Kidney (tissue), 14 donors: Measurements from ENCODE around the gene TMEM255B. TPM values are rescaled to one million over a fixed set of nuclear protein-coding genes. Genes with fewer than 3 reads are reported as not detected.

Experiments used
- DNase-seq, 5 donors: peaks; one replicate each; pipeline ENCODE4 v3.0.0-alpha.2; 2013 to 2020
- FAIRE-seq: peaks from 2 replicates; lab custom pipeline; 2012; peaks lifted over from hg19 to GRCh38; lab: Jason Lieb, UNC
- H3K27ac ChIP-seq, 2 donors: one replicate each; pipeline ENCODE4 v1.7.0; 2013; ENCODE audit warnings: low read depth in 2 of 2, low read length in 2 of 2, inconsistent platforms in 1 of 2
- H3K27me3 ChIP-seq: one replicate; pipeline ENCODE4 v1.7.1; 2013; ENCODE audit warnings: low read length, inconsistent platforms; ENCODE audit not compliant: control insufficient read depth, insufficient read depth
- H3K36me3 ChIP-seq, 3 donors: one replicate each; pipeline versions ENCODE4 v1.7.0 to v1.7.1; 2013; ENCODE audit warnings: low read length in 3 of 3, control low read depth in 1 of 3, inconsistent platforms in 1 of 3; ENCODE audit not compliant: insufficient read depth in 3 of 3, control insufficient read depth in 2 of 3
- H3K4me1 ChIP-seq, 3 donors: one replicate each; pipeline versions ENCODE4 v1.7.0 to v1.7.1; 2013; ENCODE audit warnings: low read length in 3 of 3, inconsistent platforms in 1 of 3, low read depth in 1 of 3; ENCODE audit not compliant: control insufficient read depth in 2 of 3, insufficient read depth in 2 of 3
- H3K4me3 ChIP-seq, 3 donors: one replicate each; pipeline versions ENCODE4 v1.7.0 to v1.8.1; 2013; ENCODE audit warnings: low read length in 3 of 3, control low read depth in 1 of 3, inconsistent platforms in 1 of 3
- H3K9ac ChIP-seq, 3 donors: one replicate each; pipeline versions ENCODE4 v1.7.0 to v1.7.1; 2013; ENCODE audit warnings: low read length in 3 of 3, control low read depth in 1 of 3, inconsistent platforms in 1 of 3
- H3K9me3 ChIP-seq, 3 donors: one replicate each; pipeline versions ENCODE4 v1.7.0 to v1.7.1; 2013; ENCODE audit warnings: low read length in 3 of 3, control low read depth in 1 of 3, inconsistent platforms in 1 of 3; ENCODE audit not compliant: control insufficient read depth in 2 of 3, insufficient read depth in 1 of 3
- intact Hi-C: fragments of 100-400 bp; cut with DNase I; formaldehyde crosslinking; loops from one replicate; pipeline ENCODE4 v1.11.1; 2022
- polyA plus RNA-seq: library from polyadenylated mRNA; stranded (reverse); fragments of 350-450 nt; fragmentation: Illumina TruSeq; extraction: RNeasy Lipid Tissue Mini Kit (QIAGEN cat#74804); gene quantifications from one replicate; pipeline ENCODE4 v1.2.3, GENCODE V29; 2014; ENCODE audit warnings: low read depth, low replicate concordance; ENCODE audit not compliant: insufficient read depth
- total RNA-seq: library from RNA; stranded (reverse); fragmentation: NEBNext Ultra II Directional; extraction: Animal tissue kit (Norgen Biotek cat#: 25700); gene quantifications from one replicate; pipeline ENCODE4 v1.2.1, GENCODE V29; 2021
- TF ChIP-seq, protein P1 (sequence below): IDR thresholded peaks from 3 replicates; pipeline ENCODE4 v1.5.1; 2012; ENCODE audit warnings: mild to moderate bottlenecking, moderate library complexity, borderline replicate concordance; ENCODE audit not compliant: insufficient read depth; ENCODE audit errors: extremely low read depth
- donor health status: control.
- donor health status: control.
- donor health status: control.
- donor health status: control.
- donor health status: control.
- donor health status: DM: yes; HTN: yes; CAD: no.
- donor health status: Normal renal cell carcinoma (clear cell type).

Gene TMEM255B
- total and polyA plus RNA-seq, 2 donors from 2014 or later, result 11.9 to 29.3 TPM

DNA sequence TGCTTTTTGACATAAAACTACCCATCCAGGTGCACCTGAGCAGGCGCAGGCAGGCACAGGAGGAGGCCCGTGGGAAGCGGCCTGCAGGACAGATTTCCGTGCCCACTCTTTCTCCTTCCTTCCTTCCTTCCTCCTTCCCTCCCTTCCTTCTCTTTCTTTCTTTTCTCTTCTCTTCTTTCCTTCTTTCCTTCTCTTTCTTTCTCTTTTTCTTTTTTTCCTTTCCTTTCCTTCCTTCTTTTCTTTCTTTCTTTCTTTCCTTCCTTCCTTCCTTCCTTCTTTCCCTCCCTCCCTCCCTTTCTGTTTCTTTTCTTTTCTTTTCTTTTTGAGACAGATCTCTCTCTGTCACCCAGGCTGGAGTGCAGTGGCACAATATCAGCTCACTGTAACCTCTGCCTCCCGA lies 21.2 kb upstream of the TMEM255B start:
- Histone ChIP-seq H3K27me3 (peaks cover 3% of the 10 kb centered on the region), H3K9me3 (peaks cover 0 to 5% (median 4%) of the 10 kb centered on the region in 3 donors), H3K4me3 (no peak overlapping the region), H3K4me1 (peaks cover 0 to 6% (median 0%) of the 10 kb centered on the region in 3 donors), H3K9ac (no peak overlapping the region), H3K27ac (no peak overlapping the region), H3K36me3 (no peaks in the 10 kb centered on the region)
- peak in 1 of 5 donors; percentile 33 for DNase-seq
- no peak for FAIRE-seq
- TF ChIP-seq, protein P1, sequence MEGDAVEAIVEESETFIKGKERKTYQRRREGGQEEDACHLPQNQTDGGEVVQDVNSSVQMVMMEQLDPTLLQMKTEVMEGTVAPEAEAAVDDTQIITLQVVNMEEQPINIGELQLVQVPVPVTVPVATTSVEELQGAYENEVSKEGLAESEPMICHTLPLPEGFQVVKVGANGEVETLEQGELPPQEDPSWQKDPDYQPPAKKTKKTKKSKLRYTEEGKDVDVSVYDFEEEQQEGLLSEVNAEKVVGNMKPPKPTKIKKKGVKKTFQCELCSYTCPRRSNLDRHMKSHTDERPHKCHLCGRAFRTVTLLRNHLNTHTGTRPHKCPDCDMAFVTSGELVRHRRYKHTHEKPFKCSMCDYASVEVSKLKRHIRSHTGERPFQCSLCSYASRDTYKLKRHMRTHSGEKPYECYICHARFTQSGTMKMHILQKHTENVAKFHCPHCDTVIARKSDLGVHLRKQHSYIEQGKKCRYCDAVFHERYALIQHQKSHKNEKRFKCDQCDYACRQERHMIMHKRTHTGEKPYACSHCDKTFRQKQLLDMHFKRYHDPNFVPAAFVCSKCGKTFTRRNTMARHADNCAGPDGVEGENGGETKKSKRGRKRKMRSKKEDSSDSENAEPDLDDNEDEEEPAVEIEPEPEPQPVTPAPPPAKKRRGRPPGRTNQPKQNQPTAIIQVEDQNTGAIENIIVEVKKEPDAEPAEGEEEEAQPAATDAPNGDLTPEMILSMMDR, result no peak
- intact Hi-C loops, result no loop called here

DNA sequence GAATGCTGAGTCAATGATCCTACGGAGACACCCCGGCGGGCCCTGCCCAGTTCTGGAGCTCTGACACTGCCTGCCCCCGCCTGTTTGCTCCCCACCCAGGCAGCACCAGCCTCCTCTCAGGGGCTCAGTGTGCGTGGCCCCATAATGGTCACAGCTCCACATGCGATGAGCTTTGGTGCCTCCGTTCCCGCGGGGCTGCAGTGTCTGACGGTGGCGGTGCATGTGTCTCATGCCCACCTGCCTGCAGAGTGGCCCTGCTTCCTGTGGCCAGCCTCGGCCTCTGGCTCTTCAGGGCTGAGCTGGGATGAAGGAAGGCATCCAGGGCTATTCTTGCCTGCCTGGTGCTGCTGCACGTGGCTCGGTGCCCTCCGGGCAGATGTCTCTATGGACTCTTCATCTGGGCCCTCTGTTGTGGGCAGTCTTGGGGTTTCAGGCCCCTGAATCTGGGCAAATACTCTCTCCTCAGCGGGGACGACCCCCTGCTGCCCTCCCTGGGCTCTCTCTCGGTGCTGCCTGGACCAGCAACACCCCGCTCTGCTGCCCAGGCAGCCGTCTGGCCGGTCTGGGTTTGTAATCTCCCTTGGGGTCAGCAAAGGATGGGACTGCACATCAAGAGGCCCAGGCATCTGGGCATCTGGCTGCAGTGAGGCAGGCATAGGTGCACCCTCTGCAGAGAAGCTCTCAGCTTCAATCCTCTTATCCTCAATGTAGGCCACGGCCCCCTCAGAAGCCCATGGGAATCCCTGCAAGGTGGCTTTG lies 19.3 kb upstream of the TMEM255B start:
- intact Hi-C loops, result no loop called here
- Histone ChIP-seq H3K36me3 (no peaks in the 10 kb centered on the region), H3K9ac (no peak overlapping the region), H3K4me3 (no peak overlapping the region), H3K27ac (no peak overlapping the region), H3K9me3 (no peaks in the 10 kb centered on the region), H3K27me3 (no peaks in the 10 kb centered on the region), H3K4me1 (peaks cover 0 to 6% (median 0%) of the 10 kb centered on the region in 3 donors)
- peak in 1 of 5 donors; percentile 60 for DNase-seq
- FAIRE-seq, result no peak
- TF ChIP-seq, protein P1, result no peak

DNA sequence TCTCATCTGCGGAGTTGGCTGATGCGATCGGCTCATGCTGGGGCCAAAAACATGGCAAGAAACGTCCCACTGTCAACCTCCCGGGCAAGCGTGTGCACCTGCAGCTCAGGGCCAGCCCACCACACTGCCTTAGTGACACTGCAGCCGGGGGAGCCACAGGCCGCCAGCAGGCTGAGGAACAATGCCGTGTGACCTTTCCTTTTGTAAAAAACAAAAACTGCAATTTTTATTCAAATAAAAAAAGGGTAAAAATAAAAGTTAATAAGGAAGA lies 18.8 kb upstream of the TMEM255B start:
- DNase-seq, result peak in 1 of 5 donors; percentile 57
- FAIRE-seq, result no peak
- TF ChIP-seq, protein P1, result no peak

More for the DNA sequence above, 18.8 kb upstream of the TMEM255B start:
- no peak overlapping the region for H3K27ac ChIP-seq
- intact Hi-C loops, result no loop called here
- H3K4me3 ChIP-seq, result no peak overlapping the region
- no peaks in the 10 kb centered on the region for H3K36me3 ChIP-seq
- no peaks in the 10 kb centered on the region for H3K9me3 ChIP-seq
- no peak overlapping the region for H3K9ac ChIP-seq
- H3K4me1 ChIP-seq, result peaks cover 0 to 6% (median 0%) of the 10 kb centered on the region in 3 donors
- no peaks in the 10 kb centered on the region for H3K27me3 ChIP-seq
